Measurements from ENCODE around the gene SLC25A2.
"Not testable (repeated sequence)": the region's sequence is repeated elsewhere in the genome, so short reads cannot be mapped to it uniquely, and the experiment has no call there.

Gene SLC25A2

DNA sequence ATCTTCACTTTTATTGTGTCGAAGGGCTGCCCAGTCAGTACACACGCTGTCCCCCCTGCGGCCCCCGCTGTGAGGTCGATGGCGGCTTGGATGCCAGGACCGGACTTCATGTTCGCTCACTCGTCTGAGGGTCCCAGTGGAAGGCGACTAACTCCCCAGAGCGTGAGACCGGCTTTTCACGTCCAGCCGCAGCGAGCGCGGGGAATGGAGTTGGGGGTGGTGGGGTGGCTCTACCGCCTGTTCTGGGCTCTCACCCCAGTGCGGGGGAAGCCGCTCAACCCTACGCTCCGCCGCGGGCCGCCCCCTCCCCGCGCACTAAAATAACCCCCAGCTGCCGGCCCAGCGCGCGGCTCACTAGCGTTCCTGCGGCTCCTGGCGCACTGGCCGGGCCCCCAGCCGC is at the start of gene SLC25A2:
SLC25A2 (minus strand) TSS at position 294 of the 400 bp plus-strand sequence; CDS start at position 110, 184 bp downstream.
- Histone ChIP-seq H3K9me3 (ENCODE audit: control insufficient read depth, low read depth, low read length) (no peaks in the 10 kb centered on the region), H3K4me1 (ENCODE audit: control insufficient read depth, low read depth, low read length) (no peaks in the 10 kb centered on the region), H3K27ac (ENCODE audit: low read length) (no peak within 1 kb of the TSS), H3K9ac (ENCODE audit: low read length) (no peak within 1 kb of the TSS), H3K27me3 (ENCODE audit: control insufficient read depth, insufficient read depth, low read length) (no peaks in the 10 kb centered on the region), H3K36me3 (ENCODE audit: control insufficient read depth, low read depth, low read length) (no peaks in the 10 kb centered on the region), H3K4me3 (ENCODE audit: low read length) (no peak within 1 kb of the TSS)

DNA sequence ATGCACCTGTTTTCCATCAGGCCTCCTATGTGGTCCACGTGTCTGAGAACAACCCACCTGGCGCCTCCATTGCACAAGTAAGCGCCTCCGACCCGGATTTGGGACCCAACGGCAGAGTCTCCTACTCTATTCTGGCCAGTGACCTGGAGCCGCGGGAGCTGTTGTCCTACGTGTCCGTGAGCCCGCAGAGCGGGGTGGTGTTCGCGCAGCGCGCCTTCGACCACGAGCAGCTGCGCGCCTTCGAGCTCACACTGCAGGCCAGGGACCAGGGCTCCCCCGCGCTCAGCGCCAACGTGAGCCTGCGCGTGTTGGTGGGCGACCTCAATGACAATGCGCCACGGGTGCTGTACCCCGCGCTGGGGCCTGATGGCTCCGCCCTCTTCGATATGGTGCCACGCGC is 47.7 kb upstream of the SLC25A2 start:
- Histone ChIP-seq H3K9ac (ENCODE audit: low read length) (no peak overlapping the region), H3K4me1 (ENCODE audit: control insufficient read depth, low read depth, low read length) (no peaks in the 10 kb centered on the region), H3K9me3 (ENCODE audit: control insufficient read depth, low read depth, low read length) (peaks cover 14% of the 10 kb centered on the region), H3K36me3 (ENCODE audit: control insufficient read depth, low read depth, low read length) (no peaks in the 10 kb centered on the region), H3K27ac (ENCODE audit: low read length) (no peak overlapping the region), H3K4me3 (ENCODE audit: low read length) (no peak overlapping the region), H3K27me3 (ENCODE audit: control insufficient read depth, insufficient read depth, low read length) (no peaks in the 10 kb centered on the region)

DNA sequence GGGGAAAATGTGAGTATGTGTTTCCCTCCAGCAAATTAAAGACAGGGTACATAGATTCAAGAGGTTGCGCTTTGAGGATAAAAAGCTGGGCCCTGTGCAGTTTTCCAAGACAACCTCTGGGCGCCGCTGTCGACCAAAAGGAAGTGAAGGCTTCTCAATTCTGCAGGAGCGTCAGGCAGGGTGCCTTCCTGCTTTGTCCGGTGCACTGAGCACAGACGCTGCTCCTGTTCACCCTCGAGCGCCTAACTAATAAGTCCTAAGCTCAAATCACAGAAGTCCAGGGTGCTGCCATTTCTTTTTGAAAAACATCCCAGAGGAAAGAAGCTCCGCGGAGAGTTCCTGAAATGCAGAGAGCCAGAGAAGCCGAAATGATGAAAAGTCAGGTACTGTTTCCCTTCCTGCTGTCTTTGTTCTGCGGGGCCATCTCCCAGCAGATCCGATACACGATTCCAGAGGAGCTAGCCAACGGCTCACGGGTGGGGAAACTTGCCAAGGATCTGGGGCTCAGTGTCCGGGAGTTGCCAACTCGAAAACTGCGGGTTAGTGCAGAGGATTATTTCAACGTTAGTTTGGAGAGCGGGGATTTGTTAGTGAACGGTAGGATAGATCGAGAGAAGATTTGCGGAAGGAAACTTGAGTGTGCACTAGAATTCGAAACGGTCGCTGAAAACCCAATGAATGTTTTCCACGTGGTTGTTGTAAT is 46.2 kb upstream of the SLC25A2 start, which contains the start of gene PCDHGB1:
PCDHGB1 (plus strand) TSS at position 183 of the 703 bp plus-strand sequence; CDS start at position 345, 162 bp downstream.
- H3K9me3 ChIP-seq (ENCODE audit: control insufficient read depth, low read depth, low read length): peaks cover 12% of the 10 kb centered on the region
- H3K36me3 ChIP-seq (ENCODE audit: control insufficient read depth, low read depth, low read length): no peaks in the 10 kb centered on the region
- H3K4me3 ChIP-seq (ENCODE audit: low read length): peak within 1 kb of the TSS; percentile 42
- H3K27me3 ChIP-seq (ENCODE audit: control insufficient read depth, insufficient read depth, low read length): no peaks in the 10 kb centered on the region
- no peaks in the 10 kb centered on the region for H3K4me1 ChIP-seq (ENCODE audit: control insufficient read depth, low read depth, low read length)
- H3K27ac ChIP-seq (ENCODE audit: low read length): no peak within 1 kb of the TSS
- H3K9ac ChIP-seq (ENCODE audit: low read length): peak within 1 kb of the TSS; percentile 19

DNA sequence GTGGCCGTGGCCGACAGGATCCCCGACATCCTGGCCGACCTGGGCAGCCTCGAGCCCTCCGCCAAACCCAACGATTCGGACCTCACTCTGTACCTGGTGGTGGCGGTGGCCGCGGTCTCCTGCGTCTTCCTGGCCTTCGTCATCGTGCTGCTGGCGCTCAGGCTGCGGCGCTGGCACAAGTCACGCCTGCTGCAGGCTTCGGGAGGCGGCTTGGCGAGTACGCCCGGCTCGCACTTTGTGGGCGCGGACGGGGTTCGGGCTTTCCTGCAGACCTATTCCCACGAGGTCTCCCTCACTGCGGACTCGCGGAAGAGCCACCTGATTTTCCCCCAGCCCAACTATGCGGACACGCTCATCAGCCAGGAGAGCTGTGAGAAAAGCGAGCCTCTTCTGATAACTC is 42.2 kb upstream of the SLC25A2 start:
- H3K36me3 ChIP-seq (ENCODE audit: control insufficient read depth, low read depth, low read length); H3K9ac ChIP-seq (ENCODE audit: low read length): not testable (repeated sequence)
- peaks cover 19% of the 10 kb centered on the region for H3K9me3 ChIP-seq (ENCODE audit: control insufficient read depth, low read depth, low read length)

DNA sequence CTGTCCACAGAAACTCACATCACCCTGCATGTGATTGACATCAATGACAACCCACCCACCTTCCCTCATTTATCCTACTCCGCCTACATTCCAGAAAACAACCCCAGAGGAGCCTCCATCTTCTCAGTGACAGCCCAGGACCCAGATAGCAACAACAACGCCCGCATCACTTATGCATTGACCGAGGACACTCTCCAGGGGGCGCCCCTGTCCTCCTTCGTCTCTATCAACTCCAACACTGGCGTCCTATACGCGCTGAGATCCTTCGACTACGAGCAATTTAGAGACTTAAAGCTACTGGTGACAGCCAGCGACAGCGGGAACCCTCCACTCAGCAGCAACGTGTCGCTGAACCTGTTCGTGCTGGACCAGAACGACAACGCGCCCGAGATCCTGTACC is 41.5 kb upstream of the SLC25A2 start:
- Histone ChIP-seq H3K27ac (ENCODE audit: low read length) (no peak overlapping the region), H3K4me3 (ENCODE audit: low read length) (no peak overlapping the region), H3K36me3 (ENCODE audit: control insufficient read depth, low read depth, low read length) (no peaks in the 10 kb centered on the region), H3K9ac (ENCODE audit: low read length) (no peak overlapping the region), H3K4me1 (ENCODE audit: control insufficient read depth, low read depth, low read length) (no peaks in the 10 kb centered on the region), H3K9me3 (ENCODE audit: control insufficient read depth, low read depth, low read length) (peaks cover 21% of the 10 kb centered on the region), H3K27me3 (ENCODE audit: control insufficient read depth, insufficient read depth, low read length) (no peaks in the 10 kb centered on the region)

More for the DNA sequence above, 42.2 kb upstream of the SLC25A2 start:
- H3K4me3 ChIP-seq (ENCODE audit: low read length); H3K27me3 ChIP-seq (ENCODE audit: control insufficient read depth, insufficient read depth, low read length); H3K4me1 ChIP-seq (ENCODE audit: control insufficient read depth, low read depth, low read length); H3K27ac ChIP-seq (ENCODE audit: low read length): not testable (repeated sequence)

DNA sequence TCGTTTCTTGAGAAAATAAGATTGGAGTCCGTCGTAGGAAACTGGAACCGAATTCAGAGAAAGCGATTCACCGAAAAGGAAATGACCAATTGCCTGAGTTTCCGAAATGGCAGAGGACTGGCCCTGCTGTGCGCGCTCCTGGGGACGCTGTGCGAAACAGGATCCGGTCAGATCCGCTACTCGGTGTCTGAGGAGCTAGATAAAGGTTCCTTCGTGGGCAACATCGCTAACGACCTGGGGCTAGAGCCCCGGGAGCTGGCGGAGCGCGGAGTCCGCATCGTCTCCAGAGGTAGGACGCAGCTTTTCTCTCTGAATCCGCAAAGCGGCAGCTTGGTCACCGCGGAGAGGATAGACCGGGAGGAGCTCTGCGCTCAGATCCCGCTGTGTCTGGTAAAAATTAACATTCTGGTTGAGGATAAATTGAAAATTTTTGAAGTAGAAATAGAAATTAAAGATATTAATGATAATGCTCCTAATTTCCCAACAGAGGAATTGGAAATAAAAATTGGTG is 40.2 kb upstream of the SLC25A2 start:
- no peak overlapping the region for H3K9ac ChIP-seq (ENCODE audit: low read length)
- no peaks in the 10 kb centered on the region for H3K36me3 ChIP-seq (ENCODE audit: control insufficient read depth, low read depth, low read length)
- no peak overlapping the region for H3K4me3 ChIP-seq (ENCODE audit: low read length)
- no peaks in the 10 kb centered on the region for H3K27me3 ChIP-seq (ENCODE audit: control insufficient read depth, insufficient read depth, low read length)
- H3K9me3 ChIP-seq (ENCODE audit: control insufficient read depth, low read depth, low read length): peaks cover 32% of the 10 kb centered on the region
- H3K27ac ChIP-seq (ENCODE audit: low read length): no peak overlapping the region
- no peaks in the 10 kb centered on the region for H3K4me1 ChIP-seq (ENCODE audit: control insufficient read depth, low read depth, low read length)

DNA sequence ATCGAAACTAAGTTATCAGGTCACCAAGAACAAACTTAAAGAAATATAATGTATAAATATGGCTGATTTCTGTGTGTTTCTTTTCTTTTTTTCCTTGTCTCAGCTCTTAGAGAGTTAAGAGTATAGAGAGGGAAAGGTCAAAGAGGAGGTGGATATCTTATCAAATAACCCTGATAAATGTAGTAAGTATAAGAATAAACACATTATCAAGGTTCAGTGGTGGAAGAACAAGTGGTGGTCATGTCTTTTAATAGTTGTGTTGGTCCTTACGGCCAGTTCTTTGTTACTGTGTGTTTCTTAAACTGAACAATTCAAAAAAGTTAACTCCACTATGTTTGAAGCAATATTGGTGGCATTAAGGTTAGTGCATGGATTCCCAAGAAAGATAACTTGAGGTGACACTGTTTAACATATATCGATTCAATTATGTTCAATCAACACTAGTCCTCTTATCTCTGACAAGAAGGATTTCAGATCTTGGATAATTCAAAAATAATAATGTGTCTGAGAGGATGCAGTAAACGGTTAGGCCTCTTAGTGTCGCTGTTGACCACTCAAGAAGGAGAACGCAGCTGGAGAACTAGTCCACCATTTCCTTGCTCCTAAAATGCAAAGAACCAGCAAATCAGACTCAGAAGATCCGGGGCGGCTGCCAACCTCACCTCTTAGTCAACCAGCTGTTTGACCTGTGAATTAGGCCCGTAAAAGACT is 39.5 kb upstream of the SLC25A2 start, which contains the start of gene PCDHGA3:
PCDHGA3 (plus strand) TSS at position 588 of the 711 bp plus-strand sequence. CDS start 205 bp downstream, outside the sequence.
- Histone ChIP-seq H3K4me3 (ENCODE audit: low read length) (no peak within 1 kb of the TSS), H3K27ac (ENCODE audit: low read length) (no peak within 1 kb of the TSS), H3K27me3 (ENCODE audit: control insufficient read depth, insufficient read depth, low read length) (no peaks in the 10 kb centered on the region), H3K9me3 (ENCODE audit: control insufficient read depth, low read depth, low read length) (peaks cover 36% of the 10 kb centered on the region), H3K4me1 (ENCODE audit: control insufficient read depth, low read depth, low read length) (no peaks in the 10 kb centered on the region), H3K36me3 (ENCODE audit: control insufficient read depth, low read depth, low read length) (no peaks in the 10 kb centered on the region), H3K9ac (ENCODE audit: low read length) (no peak within 1 kb of the TSS)

DNA sequence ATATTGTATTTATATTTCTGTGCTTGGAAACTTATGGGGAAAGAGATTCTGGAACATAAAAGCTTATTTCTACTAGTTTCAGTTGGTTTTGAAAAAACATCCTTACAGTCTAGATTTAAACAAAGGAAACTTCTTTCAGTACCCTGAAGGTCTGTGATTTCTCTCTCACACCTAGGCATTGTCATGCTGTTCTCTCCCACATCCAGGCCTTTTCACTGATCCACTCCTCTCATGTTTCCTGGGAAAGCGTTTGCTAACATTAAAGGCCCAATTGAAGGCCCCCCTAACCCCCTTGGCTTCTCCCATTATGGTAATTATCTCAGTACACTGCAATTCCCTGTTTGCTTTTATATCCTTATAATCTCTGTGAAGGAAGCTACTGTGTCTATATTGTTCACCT is 38.9 kb upstream of the SLC25A2 start:
- no peak overlapping the region for H3K9ac ChIP-seq (ENCODE audit: low read length)
- no peak overlapping the region for H3K27ac ChIP-seq (ENCODE audit: low read length)
- H3K27me3 ChIP-seq (ENCODE audit: control insufficient read depth, insufficient read depth, low read length): no peaks in the 10 kb centered on the region
- H3K36me3 ChIP-seq (ENCODE audit: control insufficient read depth, low read depth, low read length): no peaks in the 10 kb centered on the region
- H3K4me1 ChIP-seq (ENCODE audit: control insufficient read depth, low read depth, low read length): no peaks in the 10 kb centered on the region
- no peak overlapping the region for H3K4me3 ChIP-seq (ENCODE audit: low read length)
- peaks cover 40% of the 10 kb centered on the region for H3K9me3 ChIP-seq (ENCODE audit: control insufficient read depth, low read depth, low read length)

DNA sequence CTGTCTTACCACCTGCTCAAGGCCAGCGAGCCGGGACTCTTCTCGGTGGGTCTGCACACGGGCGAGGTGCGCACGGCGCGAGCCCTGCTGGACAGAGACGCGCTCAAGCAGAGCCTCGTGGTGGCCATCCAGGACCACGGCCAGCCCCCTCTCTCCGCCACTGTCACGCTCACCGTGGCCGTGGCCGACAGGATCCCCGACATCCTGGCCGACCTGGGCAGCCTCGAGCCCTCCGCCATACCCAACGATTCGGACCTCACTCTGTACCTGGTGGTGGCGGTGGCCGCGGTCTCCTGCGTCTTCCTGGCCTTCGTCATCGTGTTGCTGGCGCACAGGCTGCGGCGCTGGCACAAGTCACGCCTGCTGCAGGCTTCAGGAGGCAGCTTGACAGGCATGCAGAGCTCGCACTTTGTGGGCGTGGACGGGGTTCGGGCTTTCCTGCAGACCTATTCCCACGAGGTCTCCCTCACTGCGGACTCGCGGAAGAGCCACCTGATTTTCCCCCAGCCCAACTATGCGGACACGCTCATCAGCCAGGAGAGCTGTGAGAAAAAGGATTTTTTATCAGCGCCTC is 37.0 kb upstream of the SLC25A2 start:
- H3K9ac ChIP-seq (ENCODE audit: low read length); H3K4me1 ChIP-seq (ENCODE audit: control insufficient read depth, low read depth, low read length); H3K27me3 ChIP-seq (ENCODE audit: control insufficient read depth, insufficient read depth, low read length); H3K36me3 ChIP-seq (ENCODE audit: control insufficient read depth, low read depth, low read length); H3K27ac ChIP-seq (ENCODE audit: low read length); H3K4me3 ChIP-seq (ENCODE audit: low read length): not testable (repeated sequence)
- peaks cover 40% of the 10 kb centered on the region for H3K9me3 ChIP-seq (ENCODE audit: control insufficient read depth, low read depth, low read length)

DNA sequence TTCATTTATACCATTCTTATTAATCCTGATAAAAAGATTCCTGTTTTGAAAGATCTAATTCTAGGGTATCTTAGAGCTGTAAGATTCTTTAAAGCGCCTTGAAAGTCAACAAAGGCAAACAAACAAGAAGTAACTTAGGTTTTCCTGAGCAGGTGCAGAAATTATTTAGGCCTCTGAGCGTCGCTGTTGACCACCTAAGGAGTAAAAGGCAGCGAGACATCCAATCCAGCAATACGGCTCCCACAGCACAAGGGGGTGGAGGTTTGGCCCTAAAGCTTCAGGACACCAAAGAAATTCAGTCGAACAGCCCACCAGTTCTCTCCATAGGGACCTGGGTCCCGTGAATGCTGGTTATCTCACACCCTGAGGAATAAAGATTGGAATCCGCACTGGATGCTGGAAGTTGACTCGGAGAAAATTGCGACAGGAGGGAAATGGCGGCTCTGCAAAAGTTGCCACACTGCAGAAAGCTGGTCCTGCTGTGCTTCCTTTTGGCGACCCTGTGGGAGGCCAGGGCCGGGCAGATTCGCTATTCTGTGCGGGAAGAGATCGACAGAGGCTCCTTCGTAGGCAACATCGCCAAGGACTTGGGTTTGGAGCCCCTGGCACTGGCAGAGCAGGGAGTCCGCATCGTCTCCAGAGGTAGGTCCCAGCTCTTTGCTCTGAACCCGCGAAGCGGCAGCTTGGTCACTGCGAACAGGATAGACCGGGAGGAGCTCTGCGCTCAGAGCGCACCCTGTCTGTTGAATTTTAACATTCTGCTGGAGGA is 34.9 kb upstream of the SLC25A2 start, which contains the start of gene PCDHGA2:
PCDHGA2 (plus strand) TSS at position 223 of the 769 bp plus-strand sequence.
- Histone ChIP-seq H3K9ac (ENCODE audit: low read length) (no peak within 1 kb of the TSS), H3K27me3 (ENCODE audit: control insufficient read depth, insufficient read depth, low read length) (no peaks in the 10 kb centered on the region), H3K27ac (ENCODE audit: low read length) (no peak within 1 kb of the TSS), H3K4me3 (ENCODE audit: low read length) (no peak within 1 kb of the TSS), H3K36me3 (ENCODE audit: control insufficient read depth, low read depth, low read length) (no peaks in the 10 kb centered on the region), H3K9me3 (ENCODE audit: control insufficient read depth, low read depth, low read length) (peaks cover 30% of the 10 kb centered on the region), H3K4me1 (ENCODE audit: control insufficient read depth, low read depth, low read length) (no peaks in the 10 kb centered on the region)

DNA sequence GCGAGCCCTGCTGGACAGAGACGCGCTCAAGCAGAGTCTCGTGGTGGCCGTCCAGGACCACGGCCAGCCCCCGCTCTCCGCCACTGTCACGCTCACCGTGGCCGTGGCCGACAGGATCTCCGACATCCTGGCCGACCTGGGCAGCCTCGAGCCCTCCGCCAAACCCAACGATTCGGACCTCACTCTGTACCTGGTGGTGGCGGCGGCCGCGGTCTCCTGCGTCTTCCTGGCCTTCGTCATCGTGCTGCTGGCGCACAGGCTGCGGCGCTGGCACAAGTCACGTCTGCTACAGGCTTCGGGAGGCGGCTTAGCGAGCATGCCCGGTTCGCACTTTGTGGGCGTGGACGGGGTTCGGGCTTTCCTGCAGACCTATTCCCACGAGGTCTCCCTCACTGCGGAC is 28.7 kb upstream of the SLC25A2 start:
- not testable (repeated sequence) for H3K27me3 ChIP-seq (ENCODE audit: control insufficient read depth, insufficient read depth, low read length); H3K9ac ChIP-seq (ENCODE audit: low read length); H3K4me1 ChIP-seq (ENCODE audit: control insufficient read depth, low read depth, low read length); H3K9me3 ChIP-seq (ENCODE audit: control insufficient read depth, low read depth, low read length); H3K36me3 ChIP-seq (ENCODE audit: control insufficient read depth, low read depth, low read length); H3K4me3 ChIP-seq (ENCODE audit: low read length); H3K27ac ChIP-seq (ENCODE audit: low read length)
